GM12892 (cell line): ENCODE measurements around the gene LRPAP1.

Source experiments
- DNase-seq: peaks from one replicate; pipeline ENCODE4 v3.0.0; 2011; ENCODE audit not compliant: insufficient read length
- FAIRE-seq: peaks from 2 replicates; lab custom pipeline; 2011; peaks lifted over from hg19 to GRCh38; lab: Jason Lieb, UNC
- POLR2A ChIP-seq: IDR thresholded peaks from 2 replicates; pipeline ENCODE4 v1.6.1; 2011; ENCODE audit warnings: low read depth, low read length, control low read depth
- POLR2AphosphoS5 ChIP-seq: IDR thresholded peaks from 2 replicates; pipeline ENCODE4 v1.6.1; 2011; ENCODE audit warnings: low read depth, low read length, control low read depth
- TAF1 ChIP-seq: IDR thresholded peaks from 2 replicates; pipeline ENCODE4 v1.6.1; 2011; ENCODE audit warnings: low read depth, mild to moderate bottlenecking, control low read depth, low read length, borderline replicate concordance

LRPAP1 gene

GRCh38 chr4:3501825-3502425, 30.3 kb downstream of the LRPAP1 start:
- no peak for TF ChIP-seq TAF1
- no peak for TF ChIP-seq POLR2AphosphoS5
- TF ChIP-seq POLR2A: no peak
- DNase-seq (no peak), FAIRE-seq (no peak)

GRCh38 chr4:3501126-3501824, 30.9 kb downstream of the LRPAP1 start:
- FAIRE-seq (no peak), DNase-seq (no peak)

GRCh38 chr4:3500634-3501101, 31.6 kb downstream of the LRPAP1 start:
- TF ChIP-seq POLR2A (no peak), TAF1 (no peak), POLR2AphosphoS5 (no peak)
- DNase-seq (no peak), FAIRE-seq (no peak)

More at GRCh38 chr4:3501126-3501824, 30.9 kb downstream of the LRPAP1 start:
- no peak for TF ChIP-seq POLR2AphosphoS5
- TF ChIP-seq TAF1: no peak
- no peak for TF ChIP-seq POLR2A

GRCh38 chr4:3500111-3500510, 32.1 kb downstream of the LRPAP1 start:
- FAIRE-seq (no peak), DNase-seq (no peak)
- no peak for TF ChIP-seq POLR2A
- no peak for TF ChIP-seq POLR2AphosphoS5
- TF ChIP-seq TAF1: no peak

- TF ChIP-seq TAF1 (no peak), POLR2AphosphoS5 (no peak), POLR2A (no peak)
- FAIRE-seq: no peak
These were observed 32.5 kb downstream of the LRPAP1 start for GRCh38 chr4:3499710-3500109.

GRCh38 chr4:3498901-3499510, 33.2 kb downstream of the LRPAP1 start:
- no peak for TF ChIP-seq POLR2AphosphoS5
- TF ChIP-seq TAF1: no peak
- TF ChIP-seq POLR2A: no peak
- FAIRE-seq (no peak), DNase-seq (no peak)

More at GRCh38 chr4:3499710-3500109, 32.5 kb downstream of the LRPAP1 start:
- no peak for DNase-seq

- TF ChIP-seq TAF1 (no peak), POLR2AphosphoS5 (no peak), POLR2A (no peak)
- no peak for FAIRE-seq
- no peak for DNase-seq
These were observed 33.8 kb downstream of the LRPAP1 start for GRCh38 chr4:3498407-3498806.

GRCh38 chr4:3497523-3498389, 34.5 kb downstream of the LRPAP1 start:
- TF ChIP-seq POLR2AphosphoS5 (no peak), TAF1 (no peak), POLR2A (no peak)
- DNase-seq (no peak), FAIRE-seq (no peak)

- DNase-seq (no peak), FAIRE-seq (no peak)
- no peak for TF ChIP-seq POLR2A
- no peak for TF ChIP-seq POLR2AphosphoS5
- TF ChIP-seq TAF1: no peak
These were observed 35.1 kb downstream of the LRPAP1 start for GRCh38 chr4:3497095-3497494.

GRCh38 chr4:3496021-3496420, 36.2 kb downstream of the LRPAP1 start:
- DNase-seq (no peak), FAIRE-seq (no peak)
- TF ChIP-seq POLR2A (no peak), POLR2AphosphoS5 (no peak), TAF1 (no peak)

GRCh38 chr4:3495204-3495975, 36.8 kb downstream of the LRPAP1 start:
- no peak for FAIRE-seq

More at GRCh38 chr4:3495204-3495975, 36.8 kb downstream of the LRPAP1 start:
- no peak for DNase-seq
- TF ChIP-seq POLR2A (no peak), POLR2AphosphoS5 (no peak), TAF1 (no peak)
